Frontal cortex (tissue), 4 donors: ENCODE measurements around the gene SORT1. TPM values are rescaled to one million over a fixed set of nuclear protein-coding genes. Genes with fewer than 3 reads are reported as not detected.
"Not testable (repeated sequence)": the region's sequence is repeated elsewhere in the genome, so short reads cannot be mapped to it uniquely, and the experiment has no call there.

Experiments
- DNase-seq, 2 donors: peaks; one replicate each; pipeline ENCODE4 v3.0.0; 2012; ENCODE audit warnings: low spot score in 2 of 2
- FAIRE-seq: peaks from 2 replicates; lab custom pipeline; 2012; peaks lifted over from hg19 to GRCh38; lab: Jason Lieb, UNC
- total RNA-seq: library from RNA; depleted of rRNA; stranded (reverse); fragments of >200 nt; gene quantifications from one replicate; pipeline ENCODE4 v1.2.3, GENCODE V29; 2014
- donor health status: control.
- donor health status: control.
- donor health status: control.

SORT1 gene
- total RNA-seq, 1 donor from 2014 or later: 42.8 TPM

DNA sequence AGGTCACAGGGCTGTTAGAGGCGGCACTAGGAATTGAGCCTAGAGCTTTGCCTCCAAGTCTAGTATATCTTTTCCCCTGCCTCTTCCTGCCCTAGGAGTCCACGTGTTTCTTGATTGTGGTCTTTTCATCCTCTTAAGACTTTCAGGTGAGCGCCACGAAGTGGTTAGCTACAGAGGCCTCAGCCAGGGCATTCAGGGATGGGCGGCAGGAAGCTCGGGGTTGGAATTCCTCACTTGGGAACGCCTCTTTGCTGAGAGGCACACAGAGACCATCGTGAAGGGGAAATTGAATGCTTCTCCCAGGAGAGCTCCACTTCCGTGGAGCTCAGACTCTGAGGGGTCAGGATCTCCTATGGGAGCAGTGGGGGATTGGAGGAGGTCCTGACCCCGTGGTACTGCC lies 91.7 kb downstream of the SORT1 start:
- FAIRE-seq, DNase-seq: not testable (repeated sequence)

DNA sequence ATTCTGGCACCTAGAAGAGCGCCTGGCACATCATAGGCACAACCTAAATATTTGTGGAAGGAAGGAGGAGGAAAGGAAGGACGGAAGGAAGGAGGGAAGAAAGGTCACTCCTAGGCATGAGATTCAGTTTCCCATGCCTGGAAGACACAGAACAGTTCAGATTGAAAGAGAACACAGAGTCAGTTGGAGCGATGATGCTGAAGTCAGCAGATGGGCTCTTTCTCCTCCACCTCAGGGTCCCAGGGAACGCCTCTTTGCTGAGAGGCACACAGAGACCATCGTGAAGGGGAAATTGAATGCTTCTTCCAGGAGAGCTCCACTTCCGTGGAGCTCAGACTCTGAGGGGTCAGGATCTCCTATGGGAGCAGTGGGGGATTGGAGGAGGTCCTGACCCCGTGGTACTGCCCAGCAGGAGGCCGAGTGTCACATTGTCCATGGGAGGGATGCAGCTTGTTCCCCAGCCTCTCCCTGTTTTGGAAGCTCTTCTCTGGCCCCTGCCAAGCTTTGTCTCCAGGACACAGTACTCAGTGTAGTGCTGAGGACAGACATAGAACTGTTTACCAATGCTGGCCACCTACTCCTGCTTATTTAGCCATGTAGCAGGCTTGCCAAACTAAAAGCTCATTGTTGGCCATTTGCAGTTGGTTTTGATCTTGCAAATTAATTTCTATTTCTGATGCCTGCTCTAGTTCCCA lies 93.3 kb downstream of the SORT1 start:
- peak; percentile 45 to 56 for DNase-seq
- no peak for FAIRE-seq

DNA sequence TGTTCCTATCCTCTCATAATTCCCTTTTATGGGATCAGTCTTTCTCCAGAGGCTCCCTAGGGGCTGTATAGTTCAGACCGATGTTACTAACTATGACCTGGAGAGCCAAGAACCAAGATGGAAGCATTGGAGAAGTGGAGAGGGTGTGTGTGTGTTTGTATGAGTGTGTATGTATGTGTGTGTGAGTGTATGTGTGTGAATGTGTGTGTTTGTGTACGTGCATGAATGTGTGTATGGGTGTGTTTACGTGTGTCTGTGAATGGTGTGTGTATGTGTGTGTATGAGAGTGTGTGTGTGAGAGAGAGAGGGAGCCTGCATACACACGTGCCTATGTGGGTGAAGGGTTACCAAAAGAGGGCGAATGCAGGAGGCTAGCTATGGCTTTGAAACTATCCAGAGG lies 95.8 kb downstream of the SORT1 start:
- no peak for DNase-seq
- no peak for FAIRE-seq

DNA sequence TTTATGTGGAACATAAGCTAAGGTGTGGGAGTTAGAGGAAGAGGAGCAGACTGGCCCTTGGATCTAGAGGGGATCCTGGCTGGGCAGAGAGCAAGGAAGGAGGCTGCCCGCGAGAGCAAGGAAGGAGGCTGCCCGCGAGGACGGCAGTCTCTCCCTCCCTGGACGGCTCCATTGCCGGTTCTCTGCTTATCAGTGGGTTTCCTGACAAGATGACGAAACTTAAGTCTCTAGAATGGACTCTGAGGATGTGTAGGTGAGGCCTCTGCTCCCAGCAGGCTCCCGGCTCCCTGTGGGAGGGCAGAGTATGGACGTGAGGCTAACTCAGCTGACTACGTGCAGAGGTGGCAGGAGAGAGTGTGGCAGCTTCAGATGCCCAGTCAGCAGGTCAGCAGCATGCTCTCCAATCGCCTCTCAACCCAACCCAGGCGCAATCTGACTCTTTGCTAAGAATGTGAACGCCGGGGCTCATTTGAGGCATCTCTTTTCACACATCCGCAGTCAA lies 97.0 kb downstream of the SORT1 start:
- FAIRE-seq (no peak), DNase-seq (no peak)

DNA sequence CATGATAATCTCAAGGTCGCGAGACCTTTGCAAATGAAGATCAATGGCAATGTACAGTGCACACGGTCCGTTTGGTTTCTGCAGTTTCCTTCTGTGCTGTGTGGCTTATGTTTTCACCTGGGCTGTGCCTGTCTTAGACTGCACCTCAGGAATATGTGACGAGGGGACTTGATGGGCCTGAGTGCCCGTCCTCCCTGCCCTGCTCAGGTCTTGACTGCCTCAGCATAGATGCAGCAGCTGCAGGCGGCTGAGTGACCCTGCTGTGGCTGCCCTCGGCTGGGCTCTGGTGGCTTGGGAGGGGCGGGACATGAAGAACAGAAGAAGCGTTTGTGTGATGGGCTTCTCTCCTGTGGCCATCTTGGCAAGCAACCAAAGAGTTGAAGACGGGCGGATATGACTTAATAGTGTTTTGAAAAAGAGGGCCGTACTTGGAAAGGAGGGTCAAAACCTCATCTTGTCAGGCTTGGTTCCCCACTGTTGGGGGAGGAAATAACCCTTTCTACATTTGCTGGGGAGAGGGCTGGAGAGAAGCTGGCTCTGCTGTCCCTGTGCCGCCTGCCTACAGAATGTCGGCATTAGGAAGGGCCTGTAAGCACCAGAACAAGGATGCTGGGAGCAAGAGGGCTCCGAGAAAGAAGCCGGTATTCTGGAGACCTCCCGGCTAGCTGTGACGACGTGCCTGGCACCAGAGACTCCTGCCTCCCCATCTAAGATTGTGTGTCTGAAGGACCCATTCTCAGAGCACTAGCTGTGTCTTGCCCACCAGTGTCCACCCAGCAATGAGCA lies 98.0 kb downstream of the SORT1 start:
- peak in 1 of 2 donors; percentile 63 for DNase-seq
- no peak for FAIRE-seq

DNA sequence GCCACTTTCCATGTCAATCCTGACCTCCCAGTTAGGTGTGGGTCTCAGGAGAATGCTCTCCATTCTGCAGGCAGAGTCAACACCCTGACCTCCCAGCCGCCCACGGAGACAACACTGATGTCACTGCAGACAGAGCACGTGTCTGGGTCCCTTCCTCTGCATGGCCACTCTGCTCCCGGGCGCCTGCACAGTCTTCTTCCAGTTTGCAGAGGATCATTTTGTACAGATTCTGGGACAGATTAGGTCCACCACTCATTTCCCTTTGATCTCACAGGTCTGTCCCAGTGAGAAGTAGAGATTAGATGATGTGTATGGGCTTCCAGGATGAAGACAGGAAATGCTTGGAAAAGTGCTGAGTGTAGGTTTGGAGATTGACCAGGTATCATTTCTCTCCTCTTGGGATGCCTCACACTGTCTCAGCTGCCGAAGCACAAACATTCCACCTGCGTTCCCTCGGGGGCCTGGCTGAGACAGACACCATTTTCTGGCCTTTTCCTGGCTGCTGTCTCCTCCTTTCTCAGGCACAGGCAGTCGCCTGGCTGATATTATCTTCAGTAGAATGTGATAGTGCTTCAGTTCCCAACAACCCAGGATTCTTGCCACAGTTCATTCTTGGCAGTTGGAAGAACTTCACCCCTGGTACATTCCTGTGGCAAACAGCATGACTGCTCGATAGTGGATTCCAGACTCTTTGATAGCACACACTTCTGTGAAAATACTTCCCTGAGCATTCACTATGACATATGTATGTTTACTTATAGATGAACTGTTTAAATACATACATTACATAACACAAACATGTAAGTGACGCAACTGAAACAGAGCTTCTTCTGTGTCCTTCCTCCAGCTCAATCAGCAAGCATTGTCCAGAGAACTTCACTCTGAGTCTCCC lies 98.8 kb downstream of the SORT1 start:
- no peak for FAIRE-seq
- DNase-seq: peak in 1 of 2 donors; percentile 51

DNA sequence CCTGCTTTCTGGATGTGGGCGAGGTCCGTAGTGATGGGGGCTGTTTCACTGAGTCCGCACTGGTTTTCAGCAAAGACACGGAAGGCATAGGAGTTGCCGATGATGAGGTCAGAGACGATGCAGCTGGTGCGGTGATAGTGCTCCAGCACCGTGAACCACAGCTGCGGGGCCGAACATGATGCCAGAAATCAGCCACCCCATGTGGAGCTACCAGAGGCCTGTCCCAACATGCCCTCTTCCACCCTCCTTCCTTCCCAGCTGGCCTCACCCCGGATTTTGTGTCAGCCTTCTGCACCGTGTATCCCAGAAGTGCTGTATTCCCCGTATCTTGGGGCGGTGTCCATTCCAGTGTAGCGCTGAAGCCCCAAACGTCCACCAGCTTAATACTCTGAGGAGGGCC lies 100.9 kb downstream of the SORT1 start:
- FAIRE-seq: no peak
- no peak for DNase-seq

DNA sequence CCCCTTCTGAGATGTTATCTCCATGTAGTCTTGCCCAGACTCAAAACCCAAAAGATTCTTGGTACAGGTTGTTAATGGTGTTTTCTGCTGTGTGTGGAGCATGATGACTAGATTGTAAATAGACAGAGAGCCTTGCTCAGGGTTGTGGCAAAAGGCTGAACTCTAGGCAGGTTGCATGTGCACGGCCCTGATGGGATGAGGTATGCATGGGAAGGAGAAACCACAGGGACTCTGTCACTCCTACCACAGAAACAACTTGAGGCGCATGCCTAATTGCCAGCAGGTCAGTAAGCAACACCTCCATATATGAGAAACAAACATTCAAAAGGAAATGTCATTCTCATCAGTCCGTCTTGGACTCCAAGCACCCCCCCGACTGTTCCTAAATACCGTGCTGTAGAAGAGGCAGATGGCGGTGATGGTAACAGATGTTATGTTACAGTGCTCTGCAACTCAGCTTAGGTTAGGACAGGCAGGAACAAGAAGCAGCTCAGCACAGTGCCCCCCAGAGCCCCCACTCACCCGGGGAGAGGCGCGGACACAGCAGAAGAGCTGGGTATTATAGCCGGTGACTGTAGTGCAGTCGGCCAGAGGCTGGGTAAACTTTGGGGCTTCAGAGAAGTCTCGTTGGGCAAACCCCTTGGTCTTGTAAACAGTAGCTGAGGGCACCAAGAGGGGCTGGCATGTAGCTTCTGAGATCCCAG lies 101.9 kb downstream of the SORT1 start:
- DNase-seq (no peak), FAIRE-seq (no peak)

DNA sequence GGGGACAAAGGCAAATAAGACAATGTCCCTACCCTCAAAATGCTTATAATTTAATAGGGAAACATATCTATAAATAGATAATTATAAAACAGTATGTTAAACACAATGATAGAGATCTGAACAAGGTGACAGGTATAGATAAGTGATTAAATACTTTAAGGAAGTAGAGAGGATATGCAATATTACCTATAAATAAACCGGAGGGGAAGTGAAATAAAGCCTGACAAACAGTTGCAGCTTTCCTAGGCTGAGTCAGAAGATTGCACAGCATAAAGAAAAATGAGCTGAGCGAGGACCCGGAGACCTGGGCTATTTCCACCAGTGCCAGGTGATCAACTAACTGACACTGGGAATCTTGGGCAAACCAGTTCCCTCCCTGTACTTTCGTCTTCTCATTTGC lies 103.2 kb downstream of the SORT1 start:
- FAIRE-seq: no peak
- DNase-seq: no peak

DNA sequence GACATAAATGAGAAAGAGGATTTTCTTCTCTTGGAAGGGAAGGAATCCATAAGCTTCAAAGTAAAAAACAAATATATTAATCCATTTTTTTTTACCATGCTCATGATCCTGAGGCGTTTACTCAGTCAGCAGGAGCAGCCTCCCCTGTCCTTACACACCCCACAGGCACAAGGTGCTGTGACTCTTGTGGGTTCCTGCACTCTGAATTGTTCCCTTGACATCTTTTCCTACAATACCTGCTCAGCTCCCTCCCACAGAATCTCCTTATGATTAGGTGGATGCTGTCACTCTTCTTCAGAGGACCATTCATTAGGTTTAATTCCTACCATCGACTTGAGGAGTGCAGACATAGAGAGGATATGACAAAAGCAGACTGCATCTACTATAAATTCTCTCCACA lies 104.7 kb downstream of the SORT1 start:
- DNase-seq (no peak), FAIRE-seq (no peak)

DNA sequence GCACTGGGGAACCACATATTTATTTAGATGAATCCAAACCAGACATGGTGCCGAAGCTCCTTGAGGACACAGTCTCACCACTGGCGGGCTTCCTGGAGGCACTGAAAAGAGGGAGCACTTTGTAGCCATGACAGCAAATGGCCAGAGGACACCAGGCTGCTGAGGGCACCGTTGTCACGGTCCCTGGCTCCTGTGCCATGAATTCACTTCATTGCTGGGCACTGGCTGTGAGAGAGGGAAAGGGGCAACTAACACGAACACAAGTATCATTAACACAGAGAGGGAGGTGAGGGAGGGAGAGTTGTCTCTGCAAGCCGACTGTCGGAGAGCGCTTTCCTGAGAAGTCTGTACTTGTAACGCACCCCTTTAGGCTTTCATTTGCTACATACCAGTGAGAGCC lies 105.4 kb downstream of the SORT1 start:
- DNase-seq (no peak), FAIRE-seq (no peak)

DNA sequence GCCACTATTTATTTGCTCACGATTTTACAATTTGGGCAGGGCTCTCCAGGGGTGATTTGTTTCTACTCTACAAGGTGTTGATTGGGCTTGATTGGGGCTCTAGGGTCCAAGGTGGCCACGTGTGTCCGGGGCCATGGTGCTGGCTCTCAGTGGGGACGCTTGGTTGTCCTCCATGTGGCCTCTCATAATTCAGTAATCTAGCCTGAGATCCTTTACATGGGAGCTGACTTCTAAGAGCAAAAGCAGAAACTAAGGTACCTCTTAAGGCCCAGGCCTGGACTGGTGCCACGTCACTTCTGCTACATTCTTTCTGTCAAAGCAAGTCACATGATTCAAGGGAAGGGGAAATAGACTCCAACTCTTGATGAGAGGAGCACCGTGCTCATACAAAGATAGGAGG lies 106.7 kb downstream of the SORT1 start:
- DNase-seq: no peak
- FAIRE-seq: no peak

DNA sequence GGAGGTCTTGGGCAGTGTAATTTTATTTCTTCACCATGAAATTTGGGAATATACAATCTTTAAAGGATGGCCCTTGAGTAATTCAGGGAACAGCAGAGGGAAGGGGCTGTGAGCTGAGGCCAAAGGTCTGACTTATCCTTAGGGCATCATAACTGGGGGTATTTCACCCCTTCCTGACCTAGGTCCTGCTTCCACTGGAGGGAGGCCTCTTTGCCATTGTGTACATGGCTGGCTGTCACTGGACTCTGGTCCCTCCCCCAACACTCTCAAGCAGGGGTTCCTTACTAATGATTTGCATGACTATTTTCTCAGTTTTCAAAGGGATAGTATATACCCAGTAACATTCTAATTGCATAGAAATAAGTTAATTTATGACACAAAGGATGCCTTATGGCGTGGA lies 107.6 kb downstream of the SORT1 start:
- FAIRE-seq (no peak), DNase-seq (no peak)

DNA sequence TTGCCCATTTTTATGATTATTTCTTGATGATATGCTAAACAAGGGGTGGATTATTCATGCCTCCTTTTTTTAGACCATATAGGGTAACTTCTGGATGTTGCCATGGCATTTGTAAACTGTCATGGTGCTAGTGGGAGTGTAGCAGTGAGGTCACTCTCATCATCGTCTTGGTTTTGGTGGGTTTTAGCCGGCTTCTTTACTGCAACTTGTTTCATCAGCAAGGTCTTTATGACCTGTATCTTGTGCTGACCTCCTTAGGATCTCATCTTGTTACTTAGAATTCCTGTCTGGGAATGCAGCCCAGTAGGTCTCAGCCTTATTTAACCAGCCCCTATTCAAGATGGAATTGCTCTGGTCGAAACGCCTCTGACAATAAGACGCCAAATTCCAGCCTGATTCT lies 111.0 kb downstream of the SORT1 start:
- FAIRE-seq, DNase-seq: not testable (repeated sequence)

DNA sequence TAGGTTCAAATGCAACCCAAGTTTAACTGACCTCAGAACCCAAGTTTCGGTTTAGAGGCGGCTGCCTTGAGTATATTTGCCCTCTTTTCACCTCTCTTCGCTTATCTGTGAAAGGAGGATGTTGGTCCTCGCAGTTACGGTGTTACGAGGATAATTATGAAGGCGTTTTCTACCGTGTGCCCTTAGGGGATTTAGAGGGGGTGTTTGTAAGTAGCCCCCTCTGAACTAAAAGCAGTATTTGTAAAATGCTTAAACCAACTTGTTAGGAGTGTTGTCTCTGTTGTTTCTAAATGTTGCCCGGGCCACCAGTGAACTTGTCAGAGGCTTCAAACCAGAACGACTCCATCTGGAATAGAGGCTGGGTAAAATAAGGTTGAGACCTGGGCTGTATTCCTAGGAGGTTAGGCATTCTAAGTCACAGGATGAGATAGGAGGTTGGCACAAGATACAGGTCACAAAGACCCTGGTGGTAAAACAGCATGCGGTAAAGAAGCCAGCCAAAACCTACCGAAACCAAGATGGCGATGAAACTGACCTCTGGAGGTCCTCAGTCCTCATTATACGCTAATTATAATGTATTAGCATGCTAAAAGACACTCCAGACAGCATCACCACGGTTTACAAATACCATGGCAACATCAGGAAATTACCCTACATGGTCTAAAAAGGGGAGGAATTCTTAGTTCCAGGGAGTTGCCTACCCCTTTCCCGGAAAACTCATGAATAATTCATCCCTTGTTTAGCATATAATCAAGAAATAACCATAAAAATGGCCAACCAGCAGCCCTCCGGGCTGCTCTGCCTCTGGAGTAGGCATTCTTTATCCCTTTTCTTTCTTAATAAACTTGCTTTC lies 113.7 kb downstream of the SORT1 start:
- no peak for FAIRE-seq
- DNase-seq: no peak

DNA sequence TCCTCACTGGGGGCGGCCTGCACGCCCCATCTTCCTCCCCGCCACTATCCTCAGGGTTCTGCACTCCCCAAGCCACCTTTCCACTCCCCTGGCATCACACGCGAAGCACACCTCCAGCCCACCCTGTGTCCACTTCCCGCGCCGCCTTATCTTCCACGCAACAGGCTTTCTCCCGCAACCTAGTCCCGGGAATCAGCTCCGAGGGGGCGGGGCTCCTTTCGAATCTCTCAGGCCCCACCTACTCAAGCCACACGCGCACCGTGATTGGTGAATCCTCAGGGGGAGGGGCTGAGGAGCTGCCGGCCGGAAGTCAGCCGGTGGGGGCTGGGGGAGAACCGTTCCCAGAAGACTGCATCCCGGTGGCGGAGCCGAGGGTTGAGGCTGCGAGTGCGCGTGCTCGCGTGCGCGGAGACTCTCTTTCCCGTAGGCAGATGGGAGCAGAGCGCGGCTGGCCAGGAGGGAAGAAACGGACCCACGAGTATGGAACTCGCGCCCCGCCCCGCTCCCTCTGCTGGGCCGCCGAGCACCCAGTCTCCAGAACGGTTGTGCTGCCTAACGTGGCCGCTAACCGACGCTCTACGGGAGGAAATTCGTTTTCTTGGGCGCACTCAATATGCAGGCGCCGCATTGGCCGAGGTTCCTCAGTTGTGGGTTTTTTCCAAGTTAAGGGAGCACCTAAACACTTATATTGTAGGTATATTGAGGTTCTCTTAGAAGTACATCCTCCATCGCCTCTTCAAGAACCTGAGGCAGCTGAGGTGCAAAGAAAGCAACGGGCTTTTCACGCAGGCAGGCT lies 114.6 kb downstream of the SORT1 start, which contains the start of gene PSRC1:
PSRC1 (minus strand) TSS at position 194 of the 796 bp plus-strand sequence.
- FAIRE-seq (no peak), DNase-seq (peak; percentile 87 to 99)

DNA sequence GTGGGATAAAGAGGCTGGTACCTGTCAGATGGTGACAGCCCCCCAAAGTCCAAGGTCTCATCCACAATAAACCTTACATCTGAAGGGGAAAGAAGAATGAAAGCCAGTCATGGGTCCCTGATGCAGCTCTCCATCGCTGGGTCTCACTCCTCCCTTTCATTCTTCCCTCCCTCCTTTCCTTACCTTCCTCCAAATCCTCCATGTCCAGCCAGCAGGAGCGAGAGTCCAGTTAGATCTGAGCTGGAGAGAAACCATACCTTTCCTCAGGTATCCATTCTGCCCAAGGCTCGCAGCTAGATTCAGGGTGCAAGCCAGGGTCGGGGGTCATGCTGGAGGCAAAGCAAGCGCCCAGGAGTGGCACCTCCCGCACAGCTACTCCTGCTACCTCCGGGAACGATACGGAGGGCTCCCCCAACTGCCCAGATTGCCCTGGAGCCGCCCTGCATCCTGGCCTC lies 115.2 kb downstream of the SORT1 start:
- no peak for FAIRE-seq
- DNase-seq: peak in 1 of 2 donors; percentile 10
